HG03097 (cell line): ENCODE data around the gene EPHB2.

Experiments
- ATAC-seq: cut with Tn5 transposase; IDR thresholded peaks from one replicate; pipeline ENCODE4 v1.9.1; 2021; ENCODE audit not compliant: unreplicated experiment, low FRiP score

The EPHB2 gene

DNA sequence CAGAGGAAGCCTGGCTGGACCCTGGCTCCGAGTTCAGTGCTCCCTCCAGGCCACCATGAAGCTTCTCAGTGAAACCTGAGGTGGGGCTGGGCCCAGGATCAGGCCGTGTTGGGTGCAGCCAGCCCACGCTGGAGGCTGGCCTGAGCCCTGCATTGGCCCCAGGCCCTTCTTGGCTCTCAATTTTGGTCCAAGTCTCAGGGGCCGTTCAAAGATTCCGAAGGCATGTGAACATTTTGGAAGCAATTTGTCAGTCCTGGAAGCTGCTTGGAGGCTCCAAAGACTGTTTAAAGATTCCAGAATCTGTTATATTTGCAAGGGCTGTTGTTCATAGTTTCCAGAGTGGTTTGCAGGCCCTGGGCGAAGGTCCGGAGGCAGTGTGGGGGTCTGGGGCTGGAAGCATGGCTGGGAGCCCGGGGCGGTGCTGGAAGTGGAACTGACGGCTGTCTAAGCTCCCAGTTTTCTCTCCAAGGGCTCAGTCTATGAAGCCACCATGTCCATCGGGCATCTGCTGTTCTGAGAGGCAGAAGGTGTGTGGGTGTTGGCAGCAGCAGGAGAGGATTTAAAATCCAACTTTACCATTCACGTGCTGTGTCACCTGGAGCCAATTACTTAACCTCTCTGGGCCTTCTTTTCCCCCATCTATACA is 104.9 kb downstream of the EPHB2 start:
- no peak for ATAC-seq

DNA sequence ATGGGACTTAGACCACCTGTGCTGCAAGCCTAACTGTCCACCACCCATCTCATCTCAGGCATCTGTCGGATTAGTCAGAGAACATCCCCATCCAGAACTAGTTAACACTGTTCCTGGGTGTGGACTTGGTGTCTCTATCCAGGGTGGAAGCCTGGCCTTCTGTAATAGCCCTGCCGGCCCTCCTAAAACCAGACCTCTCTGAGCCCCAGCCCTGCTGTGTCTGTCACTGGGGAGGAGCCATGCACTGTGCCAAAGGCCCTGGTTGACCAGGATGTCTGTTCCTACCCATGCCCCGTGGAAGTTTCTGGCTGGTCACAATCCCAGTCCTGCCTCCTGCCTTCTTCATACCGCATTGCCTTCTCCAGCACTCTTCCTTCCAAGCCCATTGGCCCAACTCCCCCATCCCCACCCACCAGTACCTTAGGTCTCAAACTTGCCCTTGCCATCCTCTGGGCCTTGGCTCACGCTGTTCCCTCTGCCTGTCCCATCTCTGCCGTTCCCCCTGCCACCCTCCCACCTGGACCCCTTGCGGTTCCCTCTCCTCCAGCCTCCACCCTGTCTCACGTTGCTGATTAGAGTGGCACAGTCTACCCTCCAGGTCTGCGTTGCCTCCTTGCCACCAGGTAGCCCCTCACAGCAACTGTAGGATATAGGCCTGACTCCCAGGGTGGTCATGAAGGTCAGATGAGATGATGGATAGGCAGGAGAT is 105.6 kb downstream of the EPHB2 start:
- ATAC-seq, result no peak

DNA sequence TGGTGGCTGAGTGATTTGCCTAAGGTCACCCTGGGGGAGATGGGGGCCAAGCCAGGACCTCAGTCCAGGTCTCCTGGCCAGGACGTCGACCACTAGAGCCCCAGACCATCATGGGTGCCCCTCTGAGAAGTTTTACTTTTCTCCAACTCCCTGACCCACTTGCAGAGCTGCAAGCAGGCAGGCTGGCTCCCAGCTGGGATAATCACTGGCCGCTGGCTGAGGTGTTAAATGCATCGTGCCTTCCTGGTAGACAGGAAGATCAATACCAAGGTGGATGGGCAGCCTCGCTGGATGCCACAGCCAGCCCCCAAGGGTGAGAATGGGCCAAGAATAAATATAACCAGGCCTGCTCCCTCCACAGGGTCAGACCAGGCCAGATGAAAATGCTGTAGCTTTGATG is 106.2 kb downstream of the EPHB2 start:
- no peak for ATAC-seq

DNA sequence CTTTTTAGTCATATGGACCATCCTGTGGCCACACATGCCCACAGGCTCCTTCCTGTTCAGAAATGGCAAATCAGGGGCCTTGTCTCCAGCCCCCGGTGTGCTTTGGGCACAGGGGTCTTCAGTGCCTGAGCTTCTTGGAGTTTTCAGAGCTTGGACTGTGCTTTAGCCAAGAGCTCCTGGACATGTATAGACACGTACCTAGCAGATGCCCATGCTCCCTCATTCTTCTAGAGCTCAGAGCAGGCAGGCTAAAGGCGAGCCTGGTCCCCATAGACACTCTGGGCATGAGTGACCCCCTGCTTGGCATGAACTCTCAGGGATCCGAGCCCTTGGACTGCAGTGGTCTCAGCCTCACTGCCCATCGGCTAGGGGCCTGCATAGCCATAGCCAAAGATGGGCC is 106.8 kb downstream of the EPHB2 start:
- no peak for ATAC-seq

DNA sequence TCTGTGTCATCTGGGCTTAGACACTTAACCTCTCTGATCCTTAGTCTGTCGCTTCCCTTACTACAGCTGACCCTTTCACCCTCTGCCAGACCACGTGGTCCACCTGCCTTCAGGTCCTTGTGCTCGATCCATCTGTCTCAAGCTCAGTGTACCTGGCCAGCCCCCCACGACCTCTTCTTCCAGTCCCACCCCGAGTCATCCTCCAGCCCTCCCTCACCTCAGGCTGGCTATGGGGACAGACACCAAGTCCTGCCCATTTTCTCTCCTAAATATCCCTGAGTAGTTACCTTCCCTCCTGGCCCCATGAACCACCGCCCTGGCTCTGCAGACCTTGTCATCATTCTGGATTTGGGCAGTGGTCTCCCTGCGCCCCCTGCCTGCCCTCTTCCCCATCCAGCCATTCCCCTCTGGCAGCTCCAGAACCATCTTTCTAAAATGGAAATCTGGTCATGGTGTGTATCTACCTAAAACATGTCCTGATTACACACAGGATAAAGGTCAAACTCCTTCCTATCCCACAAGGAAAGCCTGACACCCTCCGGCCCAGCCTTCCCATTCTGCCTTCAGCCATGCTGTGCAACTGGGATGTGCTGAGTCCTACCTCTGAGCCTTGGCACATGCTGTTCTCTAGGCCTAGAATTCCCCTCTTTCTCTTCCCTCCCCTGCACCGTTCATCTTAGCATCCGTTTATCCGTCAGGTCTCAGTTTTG is 107.6 kb downstream of the EPHB2 start:
- no peak for ATAC-seq

DNA sequence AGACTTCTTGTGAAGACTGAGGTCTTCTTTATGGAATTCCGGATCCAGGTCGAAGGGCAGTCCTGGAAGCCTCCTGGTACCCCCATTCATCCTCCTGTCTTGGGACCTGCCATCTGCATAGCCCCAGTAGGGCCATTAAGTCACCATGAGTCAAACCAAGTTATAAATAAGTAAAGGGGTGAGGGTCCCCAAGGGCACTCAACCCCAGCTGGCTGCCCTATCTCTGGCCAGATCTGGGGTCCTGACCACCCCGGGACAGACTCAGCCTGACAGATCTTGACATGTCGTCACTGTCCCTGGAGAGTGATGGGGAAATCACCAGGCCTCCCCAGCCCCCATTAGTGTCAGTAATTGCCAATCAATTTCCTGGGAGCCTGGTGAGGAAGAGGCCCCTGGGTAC is 108.7 kb downstream of the EPHB2 start:
- no peak for ATAC-seq

DNA sequence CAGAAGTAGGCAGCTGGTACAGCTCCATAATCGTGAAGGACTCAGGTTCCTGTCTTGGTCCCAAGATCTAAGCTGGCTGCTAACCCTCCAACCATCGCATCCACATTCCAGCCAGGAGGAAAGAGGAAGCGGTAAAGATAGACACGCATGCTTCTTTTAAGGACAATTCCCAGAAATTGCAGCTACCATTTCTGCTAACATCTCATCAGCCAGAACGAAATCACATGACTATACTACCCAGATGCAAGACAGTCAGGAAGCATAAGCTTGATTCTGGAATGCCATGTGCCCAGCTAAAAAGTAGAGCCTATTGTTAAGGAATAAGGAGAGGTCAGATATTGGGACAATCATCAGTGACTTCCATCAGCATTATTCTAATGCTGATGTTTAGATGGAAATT is 110.4 kb downstream of the EPHB2 start:
- no peak for ATAC-seq

DNA sequence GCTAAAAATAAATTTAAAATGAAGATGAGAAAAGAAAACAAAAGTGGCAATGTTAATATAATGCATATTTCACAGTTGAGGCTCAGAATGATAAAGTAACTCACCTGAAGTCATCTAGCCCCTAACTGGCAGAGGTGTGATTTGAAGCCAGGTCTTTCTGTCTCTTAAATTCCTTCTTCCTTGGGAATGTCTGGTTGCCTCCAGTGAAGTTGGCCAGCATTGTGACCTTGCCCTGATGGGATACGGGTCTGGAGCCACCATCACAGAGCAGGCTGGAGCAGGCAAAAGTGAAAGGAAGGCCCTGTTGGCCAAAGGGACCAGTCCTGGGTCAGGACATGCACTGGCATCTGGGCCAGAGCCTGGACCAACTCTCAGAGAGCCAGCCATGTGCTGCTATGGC is 111.7 kb downstream of the EPHB2 start:
- ATAC-seq, result no peak

DNA sequence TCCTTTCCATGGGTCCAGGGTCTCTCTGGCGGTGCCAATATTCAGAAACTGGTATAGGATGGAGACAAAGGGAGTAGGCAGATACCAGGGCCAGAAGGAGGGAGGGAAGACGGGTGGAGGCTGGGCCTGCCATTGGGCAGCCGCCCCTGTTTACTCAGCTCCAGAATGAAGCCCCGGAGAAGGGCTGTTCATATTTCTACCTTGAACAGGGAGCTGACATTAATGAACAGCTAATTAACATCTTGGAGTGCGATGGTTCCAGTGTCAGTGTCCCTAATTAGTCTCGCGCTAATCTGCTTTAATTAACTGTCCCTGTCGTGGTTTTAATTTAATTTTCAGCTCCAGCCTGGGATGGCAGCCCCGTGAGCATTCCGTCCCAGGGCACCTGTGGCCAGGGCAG is 113.8 kb downstream of the EPHB2 start:
- no peak for ATAC-seq

DNA sequence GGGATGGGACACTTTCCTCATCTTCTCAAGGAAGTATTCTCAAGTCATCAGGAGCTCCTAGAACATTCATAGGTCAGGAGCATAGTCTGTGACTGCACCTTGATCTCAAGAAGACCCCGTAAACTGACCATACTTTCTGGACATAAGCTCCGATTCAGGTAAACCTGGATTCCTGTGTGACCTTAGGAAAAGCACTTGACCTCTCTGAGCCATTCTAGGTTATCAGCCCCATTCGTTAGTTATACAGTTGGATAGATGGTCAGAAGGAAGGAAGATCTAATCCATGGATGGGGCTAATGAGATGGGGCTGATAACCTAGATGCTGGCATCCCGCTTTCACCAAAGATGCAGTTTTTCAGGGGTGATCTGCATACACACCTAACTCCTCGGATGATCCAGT is 114.3 kb downstream of the EPHB2 start:
- ATAC-seq, result no peak

DNA sequence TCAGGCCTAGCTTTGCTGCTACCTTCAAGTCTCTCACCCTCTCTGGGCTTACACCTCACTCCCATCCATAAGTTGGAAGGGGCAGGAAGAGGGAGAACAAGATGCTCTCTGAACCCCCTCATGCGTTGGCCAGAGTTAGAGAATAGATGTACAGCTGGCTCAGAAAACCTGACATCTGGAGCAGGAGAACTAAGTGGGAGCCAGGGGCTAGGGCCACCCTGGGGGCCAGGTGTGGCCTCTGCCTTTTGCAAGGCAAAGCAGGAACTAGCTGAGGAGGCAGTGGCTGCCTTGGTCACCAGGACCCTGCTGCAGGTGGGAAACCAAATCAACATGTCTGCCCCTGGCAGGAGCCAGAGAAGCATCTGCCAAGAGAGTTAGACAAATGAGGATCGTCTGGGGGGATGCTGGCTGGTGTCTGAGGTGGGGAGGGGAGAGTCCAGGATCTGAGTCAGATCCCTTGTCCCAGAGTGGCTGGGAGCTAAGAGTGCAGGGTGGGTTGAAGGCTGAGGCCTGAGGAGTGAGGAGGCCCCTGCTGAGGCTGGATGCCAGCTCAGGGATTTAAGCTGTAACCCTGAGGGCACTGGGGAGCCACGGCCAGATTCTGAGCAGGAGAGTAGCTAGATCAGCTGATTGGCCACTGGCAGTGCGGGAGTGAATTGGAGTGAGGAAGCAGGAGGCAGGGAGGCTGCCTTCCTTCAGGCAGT is 115.0 kb downstream of the EPHB2 start:
- no peak for ATAC-seq

DNA sequence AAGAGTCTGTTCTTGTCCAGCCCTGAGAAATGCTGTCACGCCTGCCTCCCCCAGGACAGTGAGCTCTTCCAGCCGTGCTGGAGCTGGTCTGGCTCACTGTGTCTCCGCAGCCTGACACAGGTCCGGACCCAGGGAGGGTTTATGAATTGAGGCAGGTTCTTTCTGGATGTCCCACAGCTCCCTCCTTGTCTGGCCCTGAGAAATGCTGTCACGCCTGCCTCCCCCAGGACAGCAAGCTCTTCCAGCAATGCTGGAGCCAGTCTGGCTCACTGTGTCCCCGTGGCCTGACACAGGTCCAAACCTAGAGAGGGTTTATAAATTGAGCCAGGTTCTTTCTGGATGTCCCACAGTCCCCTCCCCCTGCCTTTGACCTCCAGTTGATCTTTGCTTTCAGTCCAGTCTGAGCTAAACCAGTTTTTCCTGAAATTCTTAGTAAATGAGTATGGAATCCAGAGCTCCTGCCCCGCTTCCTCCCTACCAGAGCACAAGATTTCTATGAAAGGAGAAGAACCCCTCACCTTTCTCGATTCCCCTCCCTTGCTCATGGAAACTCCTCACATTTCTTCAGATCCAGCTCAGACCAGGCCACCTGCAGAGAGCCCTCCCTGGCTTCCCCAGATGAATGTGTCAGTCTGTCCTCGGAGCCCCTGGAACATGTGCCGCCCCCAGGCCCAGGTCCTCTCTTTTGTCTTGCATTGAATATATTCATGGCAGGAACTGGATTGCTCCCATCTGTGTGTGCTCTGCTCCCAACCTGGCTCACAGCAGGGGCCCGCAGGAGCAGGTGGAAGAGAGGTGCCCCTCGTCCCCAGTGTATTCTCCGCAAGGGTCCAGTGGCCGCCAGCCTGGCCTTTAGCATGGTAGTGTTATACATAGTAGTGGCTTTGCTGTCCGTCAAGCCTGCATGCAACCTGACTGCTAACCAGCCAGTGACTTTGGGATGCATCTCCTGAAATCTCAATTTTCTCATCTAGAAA is 116.3 kb downstream of the EPHB2 start:
- ATAC-seq, result no peak

DNA sequence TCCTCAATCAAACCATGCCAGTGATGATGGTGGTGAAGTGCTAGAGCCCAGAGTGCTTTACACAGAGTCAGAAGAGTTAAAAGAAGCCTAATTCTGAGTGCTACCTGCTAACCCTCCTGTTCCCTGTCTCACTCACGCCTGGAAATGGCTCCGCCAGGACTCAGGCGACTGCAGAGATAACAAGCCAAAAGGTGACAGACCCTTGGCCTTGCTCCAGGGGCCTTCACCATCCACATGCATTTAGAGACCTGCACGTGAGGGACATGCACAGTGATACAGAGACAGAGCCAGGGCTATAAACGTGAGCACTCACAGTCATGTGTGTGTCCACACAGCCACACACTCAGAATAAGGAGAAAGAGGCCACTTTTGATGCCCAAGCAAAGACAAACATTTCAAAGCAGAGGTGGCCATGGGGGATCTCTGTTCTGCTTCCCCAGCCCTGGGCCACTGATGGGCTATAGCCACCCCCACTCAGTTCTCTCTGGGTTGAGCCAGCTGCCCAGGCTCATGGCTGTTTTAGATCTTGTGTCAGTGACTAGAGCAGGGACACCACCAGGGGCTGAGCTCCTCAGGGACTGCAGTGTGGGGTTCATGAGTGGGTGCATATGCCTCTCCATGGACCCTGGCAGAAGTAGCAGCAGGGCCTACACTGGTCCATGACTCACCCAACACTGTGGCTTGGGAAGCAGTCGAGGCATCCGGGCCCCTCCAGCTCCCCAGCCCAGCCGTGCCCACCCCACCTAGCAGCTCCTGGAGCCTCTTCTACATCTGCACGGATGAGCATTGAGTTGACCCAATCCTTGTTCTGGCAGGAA is 117.2 kb downstream of the EPHB2 start:
- ATAC-seq, result no peak

DNA sequence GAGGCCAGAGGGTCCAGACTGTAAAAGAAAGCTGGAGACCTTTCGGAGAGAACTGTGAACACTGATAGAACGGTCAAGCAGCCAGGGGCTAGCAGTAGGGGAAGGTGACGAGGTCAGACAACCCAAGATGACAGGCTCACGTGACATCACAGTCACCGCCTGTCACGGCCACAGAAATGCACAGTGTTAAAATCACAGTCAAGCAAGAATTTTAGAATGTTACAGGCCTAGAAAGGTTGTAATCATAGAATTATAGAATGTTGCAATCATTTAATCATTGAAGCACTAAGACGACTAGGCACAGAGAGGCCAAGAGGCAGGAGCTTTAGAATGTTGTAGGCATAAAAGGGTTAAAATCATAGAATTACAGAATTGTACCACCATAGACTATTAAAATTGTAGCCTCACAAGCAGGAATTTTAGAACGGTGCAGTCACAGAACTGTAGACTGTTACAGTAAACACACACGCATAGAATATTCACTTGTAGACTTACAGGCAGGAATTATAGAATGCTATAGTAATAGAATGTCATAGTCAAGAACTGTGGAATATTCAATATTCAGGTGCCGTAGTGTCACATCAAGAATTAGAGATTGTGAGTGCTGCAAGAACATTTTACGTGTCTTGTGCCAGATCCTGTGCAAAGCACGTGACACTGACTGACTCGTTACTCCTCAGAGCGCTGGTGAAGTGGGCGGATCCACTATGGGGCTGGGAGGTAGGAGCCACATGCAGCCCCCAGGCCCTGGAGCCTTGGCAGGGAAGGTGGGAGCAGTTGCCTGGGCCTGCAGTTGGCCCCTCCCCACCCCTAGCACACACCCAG is 118.1 kb downstream of the EPHB2 start:
- ATAC-seq, result no peak

DNA sequence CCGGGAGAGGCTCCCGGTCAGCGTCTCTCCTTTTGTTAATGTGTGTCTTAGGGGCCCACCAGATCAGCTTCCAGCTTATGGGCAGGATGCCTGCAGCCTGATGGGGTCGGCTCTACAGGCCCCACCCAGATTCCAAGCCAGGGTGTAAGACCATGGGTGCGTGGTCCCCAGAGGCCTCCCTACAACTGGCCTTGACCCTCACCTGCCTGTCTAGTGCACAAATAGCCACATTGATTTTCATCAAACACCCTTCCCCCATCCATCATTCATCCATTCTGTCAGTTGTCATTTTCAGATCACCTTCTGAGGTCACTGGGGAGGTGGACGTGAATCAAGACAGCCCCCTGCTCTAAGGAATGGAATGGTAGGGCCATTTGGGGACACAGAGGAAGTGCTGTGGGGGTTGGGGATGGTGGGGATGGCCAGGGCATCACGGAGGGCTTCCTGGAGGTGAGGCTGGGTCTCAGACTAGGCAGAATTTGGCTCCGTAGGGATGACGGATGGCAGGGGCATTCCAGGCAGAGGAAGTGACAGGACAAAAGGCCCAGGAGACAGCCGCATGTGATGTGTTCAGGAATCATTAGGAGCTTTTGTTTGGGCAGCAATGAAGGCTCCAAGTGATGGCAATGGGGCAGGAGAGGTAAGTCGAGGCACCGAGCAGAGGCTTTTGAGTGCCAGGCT is 118.8 kb downstream of the EPHB2 start:
- no peak for ATAC-seq

DNA sequence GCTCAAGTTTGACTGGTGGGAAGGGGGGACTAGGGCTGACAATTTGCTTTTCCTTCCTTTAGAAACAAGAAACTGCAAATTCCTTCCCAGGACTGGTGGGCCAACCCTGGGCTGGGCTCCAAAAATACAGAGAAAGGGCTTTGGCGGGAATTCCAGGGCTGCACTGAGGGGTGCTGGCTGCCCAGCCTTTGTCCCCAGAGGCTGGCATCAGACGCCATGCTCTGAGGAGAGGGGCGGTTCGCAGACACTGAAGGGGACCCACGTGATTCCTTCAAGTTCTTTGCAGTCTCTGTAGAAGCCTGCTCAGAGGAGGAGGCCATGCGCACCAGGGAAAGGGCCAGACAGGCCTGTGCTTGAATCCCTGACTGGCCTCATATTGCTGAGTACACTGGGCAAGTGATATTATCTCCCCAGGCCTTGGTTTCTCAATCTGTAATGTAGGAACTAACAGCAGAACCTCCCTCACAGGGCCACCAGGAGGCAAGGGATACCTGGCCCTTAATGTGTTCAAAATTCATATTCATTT is 119.5 kb downstream of the EPHB2 start:
- no peak for ATAC-seq

DNA sequence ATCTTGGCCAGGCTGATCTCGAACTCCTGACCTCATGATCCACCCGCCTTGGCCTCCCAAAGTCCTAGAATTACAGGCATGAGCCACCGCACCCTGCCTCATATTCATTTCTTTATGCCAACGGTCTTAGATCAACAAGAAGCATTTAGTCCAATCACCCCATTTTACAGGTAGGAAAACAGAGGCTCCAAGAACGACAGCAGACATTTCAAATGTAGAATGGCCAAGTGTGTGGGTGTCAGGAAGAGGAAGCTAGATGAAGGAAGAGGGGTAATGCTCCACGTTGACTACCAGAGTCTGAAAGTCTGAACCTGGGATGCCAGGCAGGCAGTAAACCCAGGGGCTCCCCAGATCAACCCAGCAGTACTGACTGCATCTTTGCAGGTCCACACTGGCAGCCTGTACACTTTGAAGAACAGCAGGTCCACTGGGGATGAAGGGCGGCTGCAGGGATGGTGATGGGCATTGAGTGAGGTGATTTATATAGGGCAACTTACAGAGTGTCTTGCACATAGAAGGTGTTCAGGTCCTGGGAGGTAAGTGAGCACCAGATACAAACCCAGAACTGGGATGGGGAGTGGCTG is 120.2 kb downstream of the EPHB2 start:
- no peak for ATAC-seq
